Esophagus muscularis mucosa (tissue), 4 donors: Measurements from ENCODE around the gene VTI1A.

Source experiments
- CTCF ChIP-seq, 3 experiments: fragments of 200-600 bp in 2 of 3; fragments of 450-650 bp in 1 of 3; sonication (generic) in 2 of 3; IDR thresholded peaks; one replicate each; pipeline ENCODE4 v1.5.1; 2017 to 2019; ENCODE audit warnings: antibody characterized with exemption in 3 of 3, mild to moderate bottlenecking in 2 of 3, moderate library complexity in 1 of 3
- EP300 ChIP-seq: sonication (generic); formaldehyde crosslinking; IDR thresholded peaks from one replicate; pipeline ENCODE4 v1.6.1; 2017; ENCODE audit warnings: antibody characterized with exemption
- POLR2A ChIP-seq: fragments of 450-650 bp; IDR thresholded peaks from one replicate; pipeline ENCODE4 v1.6.1; 2017; ENCODE audit warnings: antibody characterized with exemption, moderate library complexity, mild to moderate bottlenecking, low read depth

- no peak for TF ChIP-seq CTCF (IDR thresholded peaks at IDR 0.05)
- no peak for TF ChIP-seq EP300
- TF ChIP-seq POLR2A = no peak
Measured at GRCh38 chr10:112842832-112843360, 395.9 kb downstream of the VTI1A start.
